Esophagus squamous epithelium (tissue), 4 donors: ENCODE measurements around the gene SPATA31C1.

Experiments used
- POLR2A ChIP-seq, 4 donors: fragments of 450-650 bp; IDR thresholded peaks; one replicate each; pipeline ENCODE4 v1.6.1; 2017; ENCODE audit warnings: antibody characterized with exemption in 4 of 4, mild to moderate bottlenecking in 4 of 4, moderate library complexity in 3 of 4
- TF ChIP-seq, protein P1 (sequence below), 6 experiments: fragments of 450-650 bp in 4 of 6; fragments of 200-600 bp in 2 of 6; sonication (generic) in 2 of 6; IDR thresholded peaks; one replicate each; pipeline ENCODE4 v1.5.1; 2016 to 2019; ENCODE audit warnings: antibody characterized with exemption in 6 of 6, mild to moderate bottlenecking in 4 of 6, moderate library complexity in 4 of 6

DNA sequence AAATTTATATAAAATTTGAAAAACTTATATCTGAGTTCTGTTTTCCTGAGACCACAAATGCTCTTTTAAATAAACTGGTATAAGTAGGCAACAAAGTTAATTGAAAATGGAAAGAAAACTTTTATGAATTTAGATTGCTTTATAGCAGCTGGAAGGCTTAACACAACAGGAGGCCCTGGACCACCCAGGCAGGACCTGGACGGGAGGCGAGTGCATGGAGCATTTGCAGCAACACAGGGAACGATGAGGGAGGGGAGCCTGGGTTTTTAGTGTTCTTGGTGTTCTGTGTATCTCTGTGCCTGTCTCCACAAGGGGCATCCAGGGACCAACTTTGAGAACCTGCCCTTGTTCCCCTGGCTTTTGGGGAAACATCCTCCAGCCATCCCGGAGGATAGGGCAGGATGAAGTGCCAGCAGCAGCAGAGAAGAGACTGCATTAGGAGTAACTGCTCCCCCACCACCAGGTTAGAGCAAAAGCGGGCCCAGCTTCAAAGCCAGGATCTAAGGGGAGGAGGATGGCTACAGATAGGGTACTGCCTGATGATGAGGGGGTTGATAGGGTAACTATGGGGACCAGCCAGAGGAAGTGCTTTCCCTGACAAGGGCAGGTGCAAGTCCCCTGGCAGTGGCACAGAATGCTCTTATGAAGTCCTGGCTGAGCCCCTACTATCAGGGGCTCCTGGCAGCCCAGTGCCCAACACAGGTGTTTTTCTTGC, 41.8 kb upstream of the SPATA31C1 start:
- TF ChIP-seq, protein P1, sequence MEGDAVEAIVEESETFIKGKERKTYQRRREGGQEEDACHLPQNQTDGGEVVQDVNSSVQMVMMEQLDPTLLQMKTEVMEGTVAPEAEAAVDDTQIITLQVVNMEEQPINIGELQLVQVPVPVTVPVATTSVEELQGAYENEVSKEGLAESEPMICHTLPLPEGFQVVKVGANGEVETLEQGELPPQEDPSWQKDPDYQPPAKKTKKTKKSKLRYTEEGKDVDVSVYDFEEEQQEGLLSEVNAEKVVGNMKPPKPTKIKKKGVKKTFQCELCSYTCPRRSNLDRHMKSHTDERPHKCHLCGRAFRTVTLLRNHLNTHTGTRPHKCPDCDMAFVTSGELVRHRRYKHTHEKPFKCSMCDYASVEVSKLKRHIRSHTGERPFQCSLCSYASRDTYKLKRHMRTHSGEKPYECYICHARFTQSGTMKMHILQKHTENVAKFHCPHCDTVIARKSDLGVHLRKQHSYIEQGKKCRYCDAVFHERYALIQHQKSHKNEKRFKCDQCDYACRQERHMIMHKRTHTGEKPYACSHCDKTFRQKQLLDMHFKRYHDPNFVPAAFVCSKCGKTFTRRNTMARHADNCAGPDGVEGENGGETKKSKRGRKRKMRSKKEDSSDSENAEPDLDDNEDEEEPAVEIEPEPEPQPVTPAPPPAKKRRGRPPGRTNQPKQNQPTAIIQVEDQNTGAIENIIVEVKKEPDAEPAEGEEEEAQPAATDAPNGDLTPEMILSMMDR (IDR thresholded peaks at IDR 0.05): no peak
- no peak for TF ChIP-seq POLR2A (IDR thresholded peaks at IDR 0.05)
